DMS 273 treated with DMSO at 0.1 percent for 48 hours (cell line): Measurements from ENCODE around the gene TAF5L.
A peak's percentile ranks its signal among the peaks of the same experiment; 100 is the strongest.
"Not testable (repeated sequence)": the region's sequence is repeated elsewhere in the genome, so short reads cannot be mapped to it uniquely, and the experiment has no call there.

Experiments used
- DNase-seq: peaks from one replicate; lab custom pipeline; 2025; lab: John Stamatoyannopoulos, UW

TAF5L gene

DNA sequence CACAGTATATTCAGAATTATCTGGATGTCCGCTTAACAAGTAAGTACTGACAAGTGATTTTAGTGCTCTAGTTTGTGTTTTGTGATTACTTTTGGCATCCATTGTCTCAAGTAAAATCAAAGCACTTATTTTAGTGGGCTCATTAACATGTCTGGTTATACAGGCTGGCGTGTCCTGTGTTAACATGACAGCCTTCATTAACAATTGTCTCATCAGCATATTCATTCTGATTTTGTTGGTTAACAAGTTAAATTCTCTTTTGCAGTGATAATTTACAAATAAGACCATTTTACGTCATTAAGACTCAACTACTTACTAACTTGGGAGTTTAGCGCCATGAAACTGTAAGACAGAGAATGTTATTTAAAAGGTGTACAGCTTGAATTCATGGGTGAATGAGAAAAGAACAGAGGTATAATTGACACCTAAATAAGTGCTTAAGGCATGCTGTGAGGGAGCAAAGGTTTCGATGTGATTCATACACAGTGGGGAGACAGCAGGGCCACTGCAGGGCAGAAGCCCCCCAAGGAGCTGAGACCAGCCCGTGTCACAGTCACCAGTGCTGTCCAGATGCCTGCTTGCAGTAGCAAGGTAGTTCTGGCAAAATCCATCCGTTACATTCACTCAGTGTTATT lies 22.4 kb downstream of the TAF5L start:
- DNase-seq: no peak

DNA sequence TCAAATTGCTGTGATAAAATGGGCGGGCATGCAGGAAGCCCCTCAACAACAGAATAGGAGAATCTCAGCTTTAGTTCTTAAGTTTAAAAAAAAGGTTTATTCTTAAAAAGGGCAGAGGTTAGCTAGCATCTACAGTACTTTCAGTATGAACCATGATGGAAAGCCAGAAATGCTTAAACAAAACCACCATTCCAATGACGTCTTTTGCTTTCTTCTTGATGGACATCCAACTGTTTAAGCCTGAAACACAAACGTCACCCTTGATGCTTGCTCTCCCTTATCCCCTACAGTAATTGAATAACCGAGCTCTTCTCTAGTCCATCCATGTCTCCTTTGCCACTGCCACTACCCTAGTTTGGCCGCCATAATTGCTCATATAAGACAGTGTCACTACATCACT lies 25.7 kb downstream of the TAF5L start:
- DNase-seq: no peak

DNA sequence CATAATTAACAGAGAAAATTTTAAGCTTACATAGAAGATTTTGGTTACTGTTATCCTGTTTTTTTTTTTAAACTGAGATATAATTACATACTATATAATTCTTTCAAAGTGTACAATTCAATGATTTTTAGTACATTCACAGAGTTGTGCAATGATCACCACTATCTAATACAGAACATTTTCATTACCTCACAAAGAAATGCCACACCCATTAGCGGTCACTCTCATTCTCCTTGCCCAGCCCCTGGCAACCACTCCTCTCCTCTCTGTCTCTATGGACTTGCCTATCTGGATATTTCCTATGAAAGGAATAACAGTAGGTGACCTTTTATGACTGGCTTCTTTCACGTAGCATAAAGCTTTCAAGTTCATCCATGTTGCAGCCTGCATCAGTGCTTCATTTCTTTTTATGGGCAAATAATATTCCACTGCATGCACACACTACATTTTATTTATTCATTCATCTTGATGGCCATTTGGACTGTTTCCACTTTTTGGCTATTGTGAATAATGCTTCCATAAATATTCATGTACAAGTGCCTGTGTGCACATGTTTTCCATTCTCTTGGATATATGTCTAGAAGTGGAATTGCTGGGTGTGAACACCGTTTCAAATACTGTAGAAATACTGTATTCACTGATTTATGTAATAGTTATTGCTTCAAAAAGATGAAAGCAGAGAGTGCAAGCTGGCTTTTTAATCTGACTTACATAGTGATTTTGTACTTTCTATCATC lies 26.5 kb downstream of the TAF5L start:
- DNase-seq: no peak

DNA sequence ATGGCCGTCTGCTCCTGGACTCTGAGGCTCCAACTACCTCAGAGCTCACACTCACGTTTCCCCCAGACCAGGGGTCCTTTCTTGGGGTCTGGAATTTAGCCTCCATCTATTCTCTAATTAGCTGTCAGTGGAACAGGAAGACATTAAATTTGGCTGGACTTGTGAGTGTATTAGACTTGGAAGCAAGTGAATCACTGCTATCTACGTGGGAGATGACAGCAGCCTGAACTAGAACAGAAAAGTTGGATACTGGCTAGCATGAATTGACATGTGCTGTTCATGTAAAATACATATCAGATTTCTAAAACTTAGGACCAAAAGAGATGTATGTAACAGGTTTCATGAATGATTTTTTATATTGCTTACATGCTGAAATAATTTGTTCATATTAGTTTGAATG lies 28.0 kb downstream of the TAF5L start:
- no peak for DNase-seq

DNA sequence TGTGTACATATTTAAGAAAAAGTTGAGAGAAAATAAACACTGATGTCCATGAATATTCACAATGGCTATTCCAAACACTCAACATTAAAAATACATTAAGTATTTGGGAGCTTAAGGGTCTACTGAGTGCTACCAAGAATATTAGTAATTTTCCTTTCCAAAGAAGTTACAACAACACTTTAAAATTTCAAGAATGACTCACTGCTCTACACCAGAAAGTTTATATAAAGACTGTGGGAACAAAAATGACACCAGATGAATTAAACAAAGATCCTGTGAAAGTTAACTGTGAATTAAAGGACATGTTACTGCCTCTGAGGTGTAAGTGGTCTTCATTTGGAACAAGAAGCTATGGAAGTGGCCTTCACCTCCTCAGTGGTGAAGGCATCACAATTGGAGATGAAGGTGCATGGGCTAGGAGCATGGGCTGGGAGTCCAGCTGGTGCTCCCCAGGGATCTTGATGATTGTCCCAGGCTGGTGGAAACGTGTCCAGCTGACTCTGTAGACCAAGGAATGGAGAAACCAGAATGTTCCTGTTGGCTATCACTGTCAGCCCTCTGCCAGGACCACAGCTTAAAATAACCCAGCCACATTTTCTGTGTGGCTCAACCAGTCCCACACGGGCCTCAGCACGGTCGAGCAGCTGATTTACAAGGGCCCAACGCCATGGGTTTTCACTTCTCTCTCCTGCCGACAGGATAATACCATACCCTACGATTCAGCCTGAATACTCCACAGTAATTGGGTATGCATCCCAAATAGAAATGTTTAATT lies 28.8 kb downstream of the TAF5L start:
- no peak for DNase-seq

DNA sequence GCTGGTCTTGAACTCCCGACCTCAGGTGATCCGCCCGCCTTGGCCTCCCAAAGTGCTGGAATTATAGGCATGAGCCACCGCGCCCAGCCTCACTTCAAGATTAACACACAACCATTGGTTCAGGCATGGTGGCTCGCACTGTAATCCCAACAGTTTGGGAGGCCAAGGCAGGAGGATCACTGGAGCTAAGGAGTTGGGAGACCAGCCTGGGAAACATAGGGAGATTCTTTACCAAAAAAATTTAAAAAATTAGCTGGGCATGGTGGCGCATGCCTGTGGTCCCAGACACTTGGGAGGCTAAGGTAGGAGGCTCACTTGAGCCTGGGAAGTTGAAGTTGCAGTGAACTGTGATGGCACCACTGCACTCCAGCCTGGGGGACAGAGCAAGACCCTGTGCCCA lies 30.0 kb downstream of the TAF5L start:
- DNase-seq: not testable (repeated sequence)

- DNase-seq: no peak
Observed at GRCh38 chr1:229594227-229595008, 31.5 kb downstream of the TAF5L start.

DNA sequence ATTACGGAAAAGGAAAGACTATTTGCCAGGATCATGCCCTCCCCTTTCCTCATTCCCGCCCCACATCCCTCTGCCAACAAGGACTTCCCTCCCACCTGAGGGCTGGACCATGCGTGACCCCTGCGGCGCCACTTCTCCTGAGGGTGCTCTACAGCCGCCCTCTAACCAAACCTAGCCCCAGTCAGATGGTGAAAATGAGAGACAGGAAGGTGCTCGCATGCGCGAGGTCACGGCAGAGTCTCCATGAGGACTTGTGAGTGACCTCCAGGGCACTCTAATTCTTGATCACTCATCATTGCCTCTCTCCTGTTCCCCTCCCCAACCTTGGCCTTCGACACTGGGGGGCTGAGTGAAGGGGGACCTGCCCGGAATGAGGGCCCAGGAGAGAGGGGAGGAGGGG lies 32.1 kb downstream of the TAF5L start:
- no peak for DNase-seq

DNA sequence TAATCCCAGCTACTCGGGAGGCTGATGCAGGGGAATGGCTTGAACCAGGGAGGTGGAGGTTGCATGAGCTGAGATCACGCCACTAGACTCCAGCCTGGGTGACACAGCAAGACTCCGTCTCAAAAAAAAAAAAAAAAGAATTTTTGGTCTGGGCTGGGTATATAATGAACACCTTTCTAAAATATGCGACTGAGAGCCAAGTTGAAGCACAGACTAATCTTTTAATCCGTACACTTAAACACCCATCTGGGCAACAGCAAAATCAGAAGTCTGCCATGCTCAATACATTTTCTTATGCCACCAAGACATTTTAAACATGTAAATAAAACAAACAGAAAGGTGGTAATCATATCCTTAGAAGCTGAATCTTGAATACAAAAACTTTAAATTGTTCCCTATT lies 35.8 kb downstream of the TAF5L start:
- no peak for DNase-seq

DNA sequence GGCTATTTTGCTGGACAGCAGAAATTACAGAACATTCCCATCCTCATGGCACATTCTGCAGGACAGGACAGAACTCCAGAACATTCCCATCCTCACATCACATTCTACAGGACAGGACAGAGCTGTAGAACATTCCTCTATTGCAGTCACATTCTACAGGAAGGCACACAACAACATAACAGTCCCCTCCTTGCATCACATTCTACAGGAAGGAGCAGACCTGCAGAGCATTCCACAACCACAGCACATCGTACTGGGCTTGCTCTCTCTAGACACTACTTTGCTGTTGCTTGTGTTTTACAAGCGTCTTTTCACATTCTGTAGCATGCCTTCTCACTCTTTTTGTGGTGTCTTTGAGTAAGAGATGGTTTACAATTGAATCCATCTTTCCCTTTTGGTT lies 40.6 kb downstream of the TAF5L start:
- no peak for DNase-seq

DNA sequence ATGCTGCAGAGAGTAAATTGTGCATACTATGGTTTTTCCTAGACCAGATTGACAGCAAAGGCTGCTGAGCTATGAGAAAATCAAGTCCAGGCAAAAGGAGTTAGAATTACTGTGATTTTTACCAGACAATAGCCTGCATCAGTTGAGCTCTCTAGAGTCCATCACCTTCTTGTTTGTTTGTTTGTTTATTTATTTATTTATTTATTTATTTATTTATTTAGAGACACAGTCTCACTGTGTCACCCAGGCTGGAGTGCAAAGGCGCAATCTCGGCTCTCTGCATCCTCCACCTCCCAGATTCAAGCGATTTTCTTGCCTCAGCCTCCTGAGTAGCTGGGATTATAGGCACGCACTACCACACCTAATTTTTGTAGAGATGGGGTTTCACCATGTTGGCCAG lies 43.2 kb downstream of the TAF5L start:
- no peak for DNase-seq

GRCh38 chr1:229582011-229582694 lies 43.8 kb downstream of the TAF5L start:
- no peak for DNase-seq

DNA sequence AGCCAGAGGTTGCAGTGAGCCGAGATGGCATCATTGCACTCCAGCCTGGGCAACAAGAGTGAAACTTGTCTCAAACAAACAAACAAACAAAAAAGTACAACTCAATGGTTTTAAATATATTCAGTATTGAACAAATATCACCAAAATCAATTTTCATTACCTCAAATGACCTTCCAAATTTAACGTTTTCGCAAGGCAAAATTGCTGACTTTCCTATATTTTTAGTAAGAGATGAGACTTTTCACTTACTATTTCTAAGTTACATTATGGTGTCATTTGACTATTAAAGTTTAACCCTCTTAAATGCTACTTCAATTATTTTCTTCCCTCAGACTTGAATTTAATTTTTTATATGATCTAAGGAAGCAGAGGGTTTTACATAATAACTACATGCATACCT lies 44.4 kb downstream of the TAF5L start:
- no peak for DNase-seq

DNA sequence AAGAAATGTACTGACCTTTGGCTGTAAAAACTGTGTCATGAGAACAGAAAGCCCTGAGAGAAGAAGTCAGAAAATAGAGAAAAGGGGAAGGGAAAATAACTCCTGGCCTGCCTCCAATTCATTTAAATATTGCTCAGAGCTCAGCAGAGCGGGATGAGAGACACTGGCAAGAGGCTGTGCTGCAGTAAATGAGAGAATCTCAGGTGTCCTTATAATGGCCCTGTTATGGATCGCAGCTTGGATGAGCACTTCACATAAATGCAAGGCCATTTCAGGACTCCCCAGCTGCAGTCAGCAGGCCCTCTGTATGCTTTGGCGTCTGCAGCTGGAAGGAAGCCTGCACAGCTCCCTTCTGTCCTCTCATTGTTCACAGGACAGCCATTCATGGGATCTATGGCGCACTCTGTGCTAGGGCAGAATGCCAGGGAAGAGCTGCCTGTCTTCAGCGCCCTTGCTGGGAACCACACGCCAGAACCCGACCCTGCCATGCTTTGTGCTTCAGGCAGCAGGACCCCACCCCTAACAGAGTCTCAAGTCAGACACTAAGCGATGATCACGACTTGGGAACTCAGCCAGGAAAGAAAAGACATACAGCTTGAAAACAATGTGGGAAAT lies 46.8 kb downstream of the TAF5L start:
- peak; percentile 18 for DNase-seq

DNA sequence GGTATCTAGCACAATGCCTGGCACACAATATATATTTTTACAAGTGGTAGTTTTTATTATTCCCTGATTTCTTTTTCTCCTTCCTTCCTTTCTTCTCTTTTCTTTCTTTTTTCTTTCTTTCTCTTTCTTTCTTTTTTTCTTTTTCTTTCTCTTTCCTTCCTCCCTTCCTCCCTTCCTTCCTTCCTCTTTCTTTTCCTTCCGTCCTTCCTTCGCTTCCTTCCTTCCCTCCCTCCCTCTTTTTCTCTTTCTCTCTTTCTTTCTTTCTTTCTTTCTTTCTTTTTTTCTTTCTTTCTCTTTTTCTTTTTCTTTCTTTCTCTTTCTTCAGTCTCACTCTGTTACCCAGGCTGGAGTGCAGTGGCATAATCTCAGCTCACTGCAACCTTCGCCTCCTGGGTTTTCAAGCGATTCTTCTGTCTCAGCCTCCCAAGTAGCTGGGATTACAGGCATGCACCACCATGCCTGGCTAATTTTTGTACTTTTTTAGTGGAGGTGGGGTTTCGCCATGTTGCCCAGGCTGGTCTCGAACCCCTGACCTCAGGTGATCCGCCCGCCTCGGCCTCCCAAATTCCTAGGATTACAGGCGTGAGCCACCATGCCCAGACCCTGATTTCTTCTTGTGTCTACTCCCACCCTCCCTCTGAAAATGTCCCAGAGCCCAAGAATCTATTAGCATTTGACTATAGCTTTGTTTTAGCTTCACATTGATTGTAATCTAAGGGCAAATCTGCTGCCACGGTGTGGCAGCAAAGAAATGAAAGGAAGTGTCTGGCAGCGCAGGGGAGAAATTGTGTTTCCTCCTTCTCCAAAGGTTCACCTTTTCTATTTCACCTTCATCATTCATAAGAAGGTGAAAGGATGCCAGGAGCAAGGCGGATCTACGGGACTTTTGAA lies 47.5 kb downstream of the TAF5L start:
- no peak for DNase-seq

DNA sequence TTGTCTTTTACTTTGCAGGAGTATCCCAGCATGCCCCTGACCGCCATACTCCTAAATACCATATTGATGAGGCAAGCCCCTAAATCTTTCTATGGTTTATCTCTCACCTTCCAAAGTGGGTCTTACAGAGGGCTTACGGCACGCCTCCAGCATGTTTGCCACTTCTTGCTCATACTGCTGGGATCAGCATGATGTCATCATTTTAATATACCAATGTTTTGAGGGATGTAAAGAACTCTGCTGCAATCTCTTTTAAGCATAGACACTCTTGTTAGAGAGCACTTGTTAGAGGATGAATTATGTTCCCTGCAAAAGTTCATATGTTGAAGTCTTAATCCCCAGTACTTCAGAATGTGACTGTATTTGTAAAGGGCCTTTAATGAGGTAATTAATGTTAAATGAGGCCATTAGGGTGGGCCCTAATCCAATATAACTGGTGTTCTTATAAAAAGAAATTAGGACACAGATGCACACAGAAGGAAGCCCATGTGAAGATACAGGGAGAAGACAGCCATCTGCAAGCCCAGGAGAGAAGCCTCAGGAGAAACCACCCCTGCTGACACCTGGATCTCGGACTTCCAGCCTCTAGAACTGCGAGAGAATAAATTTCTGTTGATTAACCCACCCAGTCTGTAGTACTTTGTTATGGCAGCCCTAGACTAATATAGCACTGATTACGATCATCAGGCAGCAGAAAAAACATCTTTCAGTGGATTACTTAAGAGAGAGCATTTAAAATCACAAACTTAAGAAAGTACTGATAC lies 51.1 kb downstream of the TAF5L start:
- no peak for DNase-seq

DNA sequence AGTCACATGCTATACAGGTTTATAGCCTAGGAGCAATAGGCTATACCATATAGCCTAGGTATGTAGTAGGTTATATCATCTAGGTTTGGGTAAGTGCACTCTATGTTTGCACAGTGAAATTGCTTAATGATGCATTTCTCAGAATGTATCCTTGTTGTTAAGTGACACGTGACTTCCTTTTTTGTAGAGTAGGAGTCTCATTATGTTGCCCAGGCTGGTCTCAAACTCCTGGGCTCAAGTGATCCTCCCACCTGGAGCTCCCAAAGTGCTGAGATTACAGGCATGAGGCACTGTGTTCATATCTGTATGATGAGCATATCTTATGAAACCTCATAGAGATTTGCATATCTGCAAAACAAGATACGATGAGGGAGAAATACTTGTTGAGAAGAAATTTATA lies 53.6 kb downstream of the TAF5L start:
- DNase-seq: no peak

DNA sequence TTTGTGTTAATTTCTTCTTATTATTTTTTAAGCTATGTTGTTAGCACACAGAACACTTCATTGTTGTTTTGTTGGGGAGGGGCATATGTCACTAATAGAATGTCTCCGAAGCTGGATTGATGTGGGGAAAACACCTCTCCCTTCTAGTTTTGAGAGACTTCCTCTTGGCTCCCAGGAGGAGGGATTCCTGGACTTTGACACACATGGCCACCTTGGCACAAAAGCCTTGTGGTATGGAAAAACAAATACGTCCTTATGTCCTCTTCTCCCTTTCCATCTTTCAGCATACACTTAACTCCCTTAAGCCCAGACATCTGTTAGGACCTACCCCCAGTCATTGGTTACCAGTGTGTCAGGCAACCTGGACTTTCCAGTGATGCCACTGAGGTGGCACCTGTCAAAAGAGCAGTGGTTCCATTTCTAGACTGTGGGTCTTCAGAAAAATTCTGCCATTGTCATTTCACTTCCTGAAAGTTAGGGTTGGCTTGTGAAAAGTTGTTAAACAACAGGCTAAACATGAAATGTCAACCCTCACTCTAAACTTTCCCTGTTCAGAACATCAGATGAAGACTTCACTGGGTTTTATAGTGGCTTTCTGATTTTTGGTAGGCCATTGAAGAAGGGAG lies 54.9 kb downstream of the TAF5L start:
- peak; percentile 61 for DNase-seq

DNA sequence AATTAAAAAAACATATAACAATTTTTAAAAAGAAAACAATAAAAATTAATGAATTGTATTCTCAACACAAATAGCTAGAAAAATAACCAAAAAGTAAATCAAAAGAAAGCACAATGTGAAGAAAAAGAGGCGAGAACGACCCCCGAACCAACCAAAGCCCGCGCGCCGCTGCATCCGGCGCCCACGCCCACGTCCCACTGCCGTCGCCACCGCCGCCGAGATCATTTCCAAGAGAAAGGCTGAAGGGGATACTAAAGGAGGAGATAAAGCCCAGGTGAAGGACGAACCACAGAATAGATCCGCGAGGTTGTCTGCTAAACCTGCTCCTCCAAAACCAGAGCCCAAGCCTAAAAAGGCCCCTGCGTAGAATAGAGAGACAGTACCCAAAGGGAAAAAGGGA lies 55.6 kb downstream of the TAF5L start:
- no peak for DNase-seq
